HCT116 (cell line): ENCODE measurements around the gene LNPK.

Experiments used
- CBX3 ChIP-seq: IDR thresholded peaks from 2 replicates; pipeline ENCODE4 v1.6.1; 2012; ENCODE audit warnings: low read depth
- CEBPB ChIP-seq: IDR thresholded peaks from 2 replicates; pipeline ENCODE4 v1.6.1; 2012; ENCODE audit warnings: low read depth
- EZH2 ChIP-seq: fragments of 200-600 bp; sonication (generic); IDR thresholded peaks from 2 replicates; pipeline ENCODE4 v1.6.1; 2017; ENCODE audit warnings: antibody characterized with exemption, mixed run types
- JUND ChIP-seq: IDR thresholded peaks from 2 replicates; pipeline ENCODE4 v1.6.1; 2012
- POLR2A ChIP-seq: IDR thresholded peaks from 2 replicates; pipeline ENCODE4 v1.7.0; 2011; ENCODE audit warnings: borderline replicate concordance; ENCODE audit not compliant: insufficient read depth, insufficient read length; ENCODE audit errors: extremely low read depth
- RAD21 ChIP-seq: IDR thresholded peaks from 2 replicates; pipeline ENCODE4 v1.6.1; 2012; ENCODE audit warnings: low read depth, mild to moderate bottlenecking
- SIN3A ChIP-seq: IDR thresholded peaks from 2 replicates; pipeline ENCODE4 v1.6.1; 2012; ENCODE audit warnings: low read depth
- TCF7L2 ChIP-seq: IDR thresholded peaks from 2 replicates; pipeline ENCODE4 v1.7.0; 2011; ENCODE audit warnings: borderline replicate concordance, inconsistent platforms; ENCODE audit not compliant: insufficient read depth, insufficient read length; ENCODE audit errors: extremely low read depth
- YY1 ChIP-seq: IDR thresholded peaks from 2 replicates; pipeline ENCODE4 v1.6.1; 2011; ENCODE audit warnings: low read length, low read depth, moderate library complexity, mild to moderate bottlenecking; ENCODE audit not compliant: insufficient replicate concordance; ENCODE audit errors: extremely low read depth
- ZFX ChIP-seq: fragments of 450-650 bp; IDR thresholded peaks from 2 replicates; pipeline ENCODE4 v1.6.1; 2017
- TF ChIP-seq, protein P1 (sequence below), 3 experiments: fragments of 200-600 bp in 1 of 3; sonication (generic) in 1 of 3; IDR thresholded peaks in 2 of 3; conservative IDR thresholded peaks in 1 of 3; 2 replicates each; pipeline ENCODE4 v1.5.1; 2012 to 2017; ENCODE audit warnings: low read depth in 2 of 3, low read length in 2 of 3, antibody characterized with exemption in 1 of 3, borderline replicate concordance in 1 of 3, control low read depth in 1 of 3, mild to moderate bottlenecking in 1 of 3, mixed read lengths in 1 of 3, mixed run types in 1 of 3, moderate library complexity in 1 of 3; ENCODE audit not compliant: insufficient read depth in 1 of 3
- TF ChIP-seq, protein P2 (sequence below): IDR thresholded peaks from 2 replicates; pipeline ENCODE4 v1.6.1; 2012
- TF ChIP-seq, protein P3 (sequence below): IDR thresholded peaks from 2 replicates; pipeline ENCODE4 v1.6.1; 2012; ENCODE audit warnings: low read depth
- TF ChIP-seq, protein P4 (sequence below): IDR thresholded peaks from 2 replicates; pipeline ENCODE4 v1.6.1; 2011; ENCODE audit warnings: mild to moderate bottlenecking, low read length, moderate library complexity; ENCODE audit not compliant: insufficient replicate concordance; ENCODE audit errors: extremely low read depth

- no peak for TF ChIP-seq POLR2A
- TF ChIP-seq SIN3A, result no peak
- TF ChIP-seq, protein P1, sequence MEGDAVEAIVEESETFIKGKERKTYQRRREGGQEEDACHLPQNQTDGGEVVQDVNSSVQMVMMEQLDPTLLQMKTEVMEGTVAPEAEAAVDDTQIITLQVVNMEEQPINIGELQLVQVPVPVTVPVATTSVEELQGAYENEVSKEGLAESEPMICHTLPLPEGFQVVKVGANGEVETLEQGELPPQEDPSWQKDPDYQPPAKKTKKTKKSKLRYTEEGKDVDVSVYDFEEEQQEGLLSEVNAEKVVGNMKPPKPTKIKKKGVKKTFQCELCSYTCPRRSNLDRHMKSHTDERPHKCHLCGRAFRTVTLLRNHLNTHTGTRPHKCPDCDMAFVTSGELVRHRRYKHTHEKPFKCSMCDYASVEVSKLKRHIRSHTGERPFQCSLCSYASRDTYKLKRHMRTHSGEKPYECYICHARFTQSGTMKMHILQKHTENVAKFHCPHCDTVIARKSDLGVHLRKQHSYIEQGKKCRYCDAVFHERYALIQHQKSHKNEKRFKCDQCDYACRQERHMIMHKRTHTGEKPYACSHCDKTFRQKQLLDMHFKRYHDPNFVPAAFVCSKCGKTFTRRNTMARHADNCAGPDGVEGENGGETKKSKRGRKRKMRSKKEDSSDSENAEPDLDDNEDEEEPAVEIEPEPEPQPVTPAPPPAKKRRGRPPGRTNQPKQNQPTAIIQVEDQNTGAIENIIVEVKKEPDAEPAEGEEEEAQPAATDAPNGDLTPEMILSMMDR (IDR thresholded peaks at IDR 0.05 in 2 of 3, conservative IDR thresholded peaks at IDR 0.05 in 1 of 3; ENCODE audit: borderline replicate concordance in 1 of 3, insufficient read depth in 1 of 3, low read depth in 2 of 3, low read length in 2 of 3), result no peak
- TF ChIP-seq, protein P2, sequence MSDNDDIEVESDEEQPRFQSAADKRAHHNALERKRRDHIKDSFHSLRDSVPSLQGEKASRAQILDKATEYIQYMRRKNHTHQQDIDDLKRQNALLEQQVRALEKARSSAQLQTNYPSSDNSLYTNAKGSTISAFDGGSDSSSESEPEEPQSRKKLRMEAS, result no peak
- TF ChIP-seq, protein P3, sequence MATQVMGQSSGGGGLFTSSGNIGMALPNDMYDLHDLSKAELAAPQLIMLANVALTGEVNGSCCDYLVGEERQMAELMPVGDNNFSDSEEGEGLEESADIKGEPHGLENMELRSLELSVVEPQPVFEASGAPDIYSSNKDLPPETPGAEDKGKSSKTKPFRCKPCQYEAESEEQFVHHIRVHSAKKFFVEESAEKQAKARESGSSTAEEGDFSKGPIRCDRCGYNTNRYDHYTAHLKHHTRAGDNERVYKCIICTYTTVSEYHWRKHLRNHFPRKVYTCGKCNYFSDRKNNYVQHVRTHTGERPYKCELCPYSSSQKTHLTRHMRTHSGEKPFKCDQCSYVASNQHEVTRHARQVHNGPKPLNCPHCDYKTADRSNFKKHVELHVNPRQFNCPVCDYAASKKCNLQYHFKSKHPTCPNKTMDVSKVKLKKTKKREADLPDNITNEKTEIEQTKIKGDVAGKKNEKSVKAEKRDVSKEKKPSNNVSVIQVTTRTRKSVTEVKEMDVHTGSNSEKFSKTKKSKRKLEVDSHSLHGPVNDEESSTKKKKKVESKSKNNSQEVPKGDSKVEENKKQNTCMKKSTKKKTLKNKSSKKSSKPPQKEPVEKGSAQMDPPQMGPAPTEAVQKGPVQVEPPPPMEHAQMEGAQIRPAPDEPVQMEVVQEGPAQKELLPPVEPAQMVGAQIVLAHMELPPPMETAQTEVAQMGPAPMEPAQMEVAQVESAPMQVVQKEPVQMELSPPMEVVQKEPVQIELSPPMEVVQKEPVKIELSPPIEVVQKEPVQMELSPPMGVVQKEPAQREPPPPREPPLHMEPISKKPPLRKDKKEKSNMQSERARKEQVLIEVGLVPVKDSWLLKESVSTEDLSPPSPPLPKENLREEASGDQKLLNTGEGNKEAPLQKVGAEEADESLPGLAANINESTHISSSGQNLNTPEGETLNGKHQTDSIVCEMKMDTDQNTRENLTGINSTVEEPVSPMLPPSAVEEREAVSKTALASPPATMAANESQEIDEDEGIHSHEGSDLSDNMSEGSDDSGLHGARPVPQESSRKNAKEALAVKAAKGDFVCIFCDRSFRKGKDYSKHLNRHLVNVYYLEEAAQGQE, result no peak
- TF ChIP-seq RAD21, result no peak
- TF ChIP-seq ZFX, result no peak
- no peak for TF ChIP-seq TCF7L2
- no peak for TF ChIP-seq YY1
- TF ChIP-seq JUND, result no peak
- TF ChIP-seq, protein P4, sequence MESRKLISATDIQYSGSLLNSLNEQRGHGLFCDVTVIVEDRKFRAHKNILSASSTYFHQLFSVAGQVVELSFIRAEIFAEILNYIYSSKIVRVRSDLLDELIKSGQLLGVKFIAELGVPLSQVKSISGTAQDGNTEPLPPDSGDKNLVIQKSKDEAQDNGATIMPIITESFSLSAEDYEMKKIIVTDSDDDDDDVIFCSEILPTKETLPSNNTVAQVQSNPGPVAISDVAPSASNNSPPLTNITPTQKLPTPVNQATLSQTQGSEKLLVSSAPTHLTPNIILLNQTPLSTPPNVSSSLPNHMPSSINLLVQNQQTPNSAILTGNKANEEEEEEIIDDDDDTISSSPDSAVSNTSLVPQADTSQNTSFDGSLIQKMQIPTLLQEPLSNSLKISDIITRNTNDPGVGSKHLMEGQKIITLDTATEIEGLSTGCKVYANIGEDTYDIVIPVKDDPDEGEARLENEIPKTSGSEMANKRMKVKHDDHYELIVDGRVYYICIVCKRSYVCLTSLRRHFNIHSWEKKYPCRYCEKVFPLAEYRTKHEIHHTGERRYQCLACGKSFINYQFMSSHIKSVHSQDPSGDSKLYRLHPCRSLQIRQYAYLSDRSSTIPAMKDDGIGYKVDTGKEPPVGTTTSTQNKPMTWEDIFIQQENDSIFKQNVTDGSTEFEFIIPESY, result no peak
- TF ChIP-seq CBX3, result no peak
- TF ChIP-seq EZH2, result no peak
- no peak for TF ChIP-seq CEBPB
Observed at GRCh38 chr2:175877845-175878544, 124.1 kb downstream of the LNPK start.
